Head of caudate nucleus (tissue), 42 donors: Measurements from ENCODE around the gene CYB5A.

Source experiments
- DNase-seq, 42 donors: peaks; one replicate each; pipeline versions ENCODE4 v3.0.0 to v3.0.0-alpha.2; 2020 to 2021; ENCODE audit warnings: mixed read lengths in 7 of 42
- intact Hi-C: fragments of 100-400 bp; cut with DNase I; formaldehyde crosslinking; loops from one replicate; pipeline ENCODE4 v1.15.0; 2022

The CYB5A gene

DNA sequence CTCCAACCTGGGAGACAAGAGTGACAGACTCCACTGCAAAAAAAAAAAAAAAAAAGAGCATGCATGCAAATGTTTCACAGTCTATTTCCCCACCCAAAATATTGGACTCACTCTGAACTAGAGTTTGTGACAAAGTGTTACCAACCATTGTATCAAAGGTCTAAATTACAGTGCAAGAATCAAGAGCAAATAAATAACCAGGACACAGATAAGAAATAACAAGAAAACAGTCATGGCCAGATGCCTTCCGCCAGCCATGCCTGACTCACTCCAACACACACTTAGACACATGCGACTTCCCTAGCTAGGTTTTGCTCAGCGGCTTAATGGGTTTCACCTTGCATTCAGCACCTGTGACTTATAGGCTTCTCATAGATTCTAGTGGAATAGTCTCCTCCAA, 62.8 kb downstream of the CYB5A start:
- intact Hi-C loops: no loop called here

DNA sequence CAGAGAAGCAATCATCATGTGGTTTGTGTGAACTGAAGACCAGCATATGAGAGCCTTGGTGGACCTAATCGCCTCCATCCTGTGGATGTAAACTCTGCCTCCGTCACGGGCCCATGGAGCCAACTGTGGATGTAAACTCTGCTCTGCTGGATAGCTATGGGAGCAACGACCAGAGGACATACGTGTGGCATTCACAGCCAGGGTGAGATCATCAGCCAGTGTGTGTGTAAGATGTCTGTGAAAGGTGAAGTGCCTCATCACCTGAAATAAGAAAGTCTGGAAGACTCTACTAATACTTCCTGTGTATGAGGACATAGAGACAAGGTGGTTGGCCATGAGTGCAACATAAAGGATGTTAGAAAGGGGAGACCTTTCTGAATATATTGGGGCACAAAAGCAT, 63.5 kb downstream of the CYB5A start:
- intact Hi-C loops: no loop called here
- DNase-seq: no peak

More for the DNA sequence above, 62.8 kb downstream of the CYB5A start:
- no peak for DNase-seq

DNA sequence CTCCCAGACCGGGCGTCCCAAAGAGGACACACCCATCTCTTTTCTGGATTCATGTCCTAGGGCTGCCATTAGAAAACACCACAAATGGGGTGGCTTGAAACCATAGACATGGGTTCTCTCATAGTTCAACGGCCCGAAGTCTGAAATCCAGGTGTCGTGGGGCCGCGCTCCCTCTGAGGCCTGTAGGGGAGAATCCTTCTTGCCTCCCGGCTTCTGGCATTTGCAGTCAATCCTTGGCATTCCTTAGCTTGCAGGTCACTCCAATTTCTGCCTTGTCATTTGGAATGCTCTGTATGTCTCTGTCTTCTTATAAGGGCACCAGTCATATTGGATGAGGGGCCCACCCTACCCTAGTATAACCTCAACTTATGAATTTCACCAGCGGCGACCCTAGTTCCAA, 65.1 kb downstream of the CYB5A start:
- intact Hi-C loops: no loop called here
- no peak for DNase-seq

DNA sequence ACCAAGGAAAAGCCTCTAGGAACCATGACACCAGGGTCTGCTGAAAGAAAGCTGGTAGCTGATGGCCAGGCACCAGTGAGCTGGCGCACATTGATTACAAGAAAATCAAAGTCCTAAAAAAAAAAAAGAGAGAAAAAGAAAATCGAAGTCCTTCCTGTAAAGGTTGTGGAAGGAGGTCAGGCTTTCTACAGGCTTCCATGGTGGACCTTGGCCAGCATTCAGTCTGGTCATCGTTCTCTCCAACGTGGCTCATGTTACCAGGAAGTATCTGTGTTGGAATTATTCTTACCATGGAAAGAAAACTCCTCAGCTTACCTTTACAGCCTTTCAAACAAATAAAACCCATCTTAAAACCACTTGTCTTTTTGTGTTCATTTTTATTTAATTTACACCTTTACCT, 65.6 kb downstream of the CYB5A start:
- intact Hi-C loops: no loop called here
- no peak for DNase-seq

DNA sequence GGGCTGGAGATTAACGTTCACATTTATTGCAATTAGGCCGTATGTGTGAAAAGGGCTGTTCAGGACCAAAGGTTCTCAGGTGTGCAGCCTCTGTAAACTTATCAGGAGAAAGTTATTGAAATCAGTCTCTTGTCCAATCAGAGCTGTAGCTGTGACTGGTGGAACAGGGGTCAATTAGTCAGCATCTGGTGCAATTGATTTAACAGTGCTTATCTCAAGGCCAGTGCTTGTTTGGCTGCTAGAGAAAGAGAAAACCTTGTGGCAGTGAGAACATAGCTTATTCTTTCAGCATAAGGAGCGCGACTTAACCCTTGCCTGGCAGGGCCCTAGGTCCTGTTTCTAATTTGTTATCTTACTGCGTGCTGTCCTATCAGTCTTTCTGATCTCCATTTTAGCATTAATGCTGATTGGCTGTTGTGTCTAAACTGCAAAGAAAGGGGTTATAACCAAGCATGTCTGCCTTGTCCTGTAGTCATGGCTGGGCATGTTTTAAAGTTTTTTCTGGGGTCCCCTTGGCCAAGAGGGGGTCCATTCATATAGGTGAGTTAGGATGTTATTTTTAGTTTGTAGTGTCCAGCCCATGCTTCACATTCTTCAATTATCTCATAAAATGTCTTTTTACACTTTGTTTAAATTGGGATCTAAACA, 66.4 kb downstream of the CYB5A start:
- no peak for DNase-seq
- intact Hi-C loops: no loop called here

GRCh38 chr18:74222710-74223494, 68.9 kb downstream of the CYB5A start:
- intact Hi-C loops: no loop called here
- no peak for DNase-seq

GRCh38 chr18:74221081-74221480, 70.7 kb downstream of the CYB5A start:
- intact Hi-C loops: no loop called here

DNA sequence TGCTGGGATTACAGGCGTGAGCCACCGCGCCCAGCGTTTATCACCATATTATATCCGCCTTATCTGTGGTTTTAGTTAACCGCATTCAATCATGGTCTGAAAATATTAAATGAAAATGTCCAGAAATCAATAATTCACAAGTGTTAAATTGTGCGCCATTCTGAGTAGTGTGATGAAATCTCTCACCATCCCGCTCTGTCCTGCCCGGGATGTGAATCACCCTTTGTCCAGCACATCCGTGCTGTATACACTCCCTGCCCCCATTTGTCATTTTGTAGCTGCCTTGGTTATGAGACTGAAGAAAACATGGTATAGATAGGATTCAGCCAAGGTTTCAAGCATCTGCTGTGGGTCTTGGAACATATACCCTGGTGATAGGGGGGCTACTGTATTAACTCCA, 72.7 kb downstream of the CYB5A start:
- intact Hi-C loops: no loop called here
- no peak for DNase-seq

More at GRCh38 chr18:74221081-74221480, 70.7 kb downstream of the CYB5A start:
- DNase-seq: no peak

GRCh38 chr18:74217476-74218143, 74.2 kb downstream of the CYB5A start:
- intact Hi-C loops: no loop called here
- DNase-seq: no peak

DNA sequence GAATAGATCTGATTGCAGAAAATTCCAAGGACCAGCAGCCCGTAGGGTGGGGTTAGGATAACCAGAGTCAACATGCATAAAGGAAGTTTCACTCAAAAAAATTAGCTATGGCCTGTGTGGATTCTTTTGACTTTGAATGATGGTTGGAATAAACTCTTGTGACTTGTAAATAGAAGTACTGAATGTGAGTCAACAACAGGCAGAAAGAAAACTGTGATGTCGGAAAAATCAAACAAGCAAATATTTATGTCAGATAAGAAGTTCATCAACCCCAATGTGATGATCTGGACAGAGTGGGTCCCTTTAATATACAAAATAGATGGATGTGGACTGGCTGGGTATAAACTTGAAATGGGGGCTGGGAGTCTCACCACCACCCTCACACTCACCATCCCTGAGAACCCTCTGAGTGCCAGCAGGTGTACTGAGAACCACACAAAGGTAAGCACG, 75.1 kb downstream of the CYB5A start:
- no peak for DNase-seq
- intact Hi-C loops: no loop called here

DNA sequence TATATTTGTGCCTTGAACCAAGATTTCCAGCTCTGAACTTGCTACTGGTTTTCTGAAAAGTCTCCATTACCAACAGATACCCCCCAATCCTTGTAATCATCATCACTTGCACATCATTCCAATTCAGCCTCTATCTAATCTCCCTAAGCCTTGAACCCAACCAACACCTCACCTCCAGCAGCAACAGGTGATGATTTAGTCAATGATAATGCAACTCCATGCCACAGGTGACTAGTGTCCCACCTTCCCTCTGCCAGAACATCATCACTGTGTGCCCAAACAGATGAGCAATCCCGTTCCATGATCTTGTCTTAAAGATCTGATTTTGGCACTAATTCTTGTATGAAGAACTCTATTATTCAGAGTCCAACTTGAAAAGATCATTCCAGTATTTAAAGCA, 75.9 kb downstream of the CYB5A start:
- intact Hi-C loops: no loop called here
- DNase-seq: no peak

- no peak for DNase-seq
- intact Hi-C loops: no loop called here
Observed at GRCh38 chr18:74213429-74213828, 78.3 kb downstream of the CYB5A start.

DNA sequence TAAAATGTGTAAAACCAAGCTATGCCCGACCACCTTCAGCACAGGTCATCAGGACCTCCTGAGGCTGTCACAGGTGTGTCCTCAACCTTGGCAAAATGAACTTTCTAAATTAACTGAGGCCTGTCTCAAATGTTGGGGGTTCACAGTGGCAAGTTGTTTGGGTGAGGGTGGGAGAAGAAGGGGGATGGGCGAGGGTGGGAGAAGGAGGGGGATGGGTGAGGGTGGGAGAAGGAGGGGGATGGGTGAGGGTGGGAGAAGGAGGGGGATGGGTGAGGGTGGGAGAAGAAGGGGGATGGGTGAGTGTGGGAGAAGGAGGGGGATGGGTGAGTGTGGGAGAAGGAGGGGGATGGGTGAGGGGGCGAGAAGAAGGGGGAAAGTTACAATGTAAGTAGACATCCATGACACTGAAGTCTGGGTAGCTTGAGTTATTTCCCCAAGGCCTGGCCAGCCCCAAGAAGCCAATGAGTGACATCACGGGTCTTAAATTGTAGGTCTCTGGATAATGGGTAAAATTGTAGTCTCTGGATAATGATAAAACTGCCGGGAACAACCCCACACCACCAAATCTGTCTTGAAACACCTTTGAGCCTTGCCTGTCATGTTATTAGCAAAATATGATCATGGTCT, 87.1 kb downstream of the CYB5A start:
- intact Hi-C loops: loop anchor here (5.0 kb wide), 1 partner anchor 128 kb away; no protein-coding TSS in a partner anchor
- peak in 1 of 42 donors; percentile 5 for DNase-seq

DNA sequence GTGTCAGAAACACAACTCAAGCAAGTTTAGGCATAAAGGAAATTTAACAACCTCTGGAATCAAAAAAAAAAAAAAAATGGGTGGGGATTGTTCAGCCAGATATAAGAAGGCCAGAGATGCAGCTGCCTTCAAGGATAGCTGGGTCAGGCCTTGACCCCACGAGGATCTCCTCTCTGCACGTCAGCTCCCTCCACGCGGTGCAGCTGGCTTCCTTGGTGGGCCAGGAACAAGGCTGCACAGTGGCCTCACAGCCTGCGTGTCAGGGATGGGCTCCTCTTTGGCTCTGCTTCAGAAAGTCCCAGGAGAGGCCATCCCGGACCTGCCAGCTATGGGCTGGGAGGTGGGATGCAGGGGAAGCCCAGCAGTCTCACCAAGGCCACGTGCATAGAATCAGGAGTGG, 88.0 kb downstream of the CYB5A start:
- peak in 1 of 42 donors; percentile 29 for DNase-seq
- intact Hi-C loops: loop anchor here (5.0 kb wide), 1 partner anchor 128 kb away; no protein-coding TSS in a partner anchor
